Uterus (tissue), 2 donors: ENCODE measurements around the gene DPP6.

Experiments used
- POLR2A ChIP-seq, 2 donors: fragments of 450-650 bp; IDR thresholded peaks; one replicate each; pipeline ENCODE4 v1.6.1; 2016; ENCODE audit warnings: antibody characterized with exemption in 2 of 2, mild to moderate bottlenecking in 1 of 2, moderate library complexity in 1 of 2
- TF ChIP-seq, protein P1 (sequence below), 4 experiments: fragments of 200-600 bp in 2 of 4; fragments of 450-650 bp in 2 of 4; sonication (generic) in 2 of 4; IDR thresholded peaks; one replicate each; pipeline ENCODE4 v1.5.1; 2016 to 2019; ENCODE audit warnings: antibody characterized with exemption in 4 of 4, mild to moderate bottlenecking in 2 of 4, moderate library complexity in 1 of 4

DNA sequence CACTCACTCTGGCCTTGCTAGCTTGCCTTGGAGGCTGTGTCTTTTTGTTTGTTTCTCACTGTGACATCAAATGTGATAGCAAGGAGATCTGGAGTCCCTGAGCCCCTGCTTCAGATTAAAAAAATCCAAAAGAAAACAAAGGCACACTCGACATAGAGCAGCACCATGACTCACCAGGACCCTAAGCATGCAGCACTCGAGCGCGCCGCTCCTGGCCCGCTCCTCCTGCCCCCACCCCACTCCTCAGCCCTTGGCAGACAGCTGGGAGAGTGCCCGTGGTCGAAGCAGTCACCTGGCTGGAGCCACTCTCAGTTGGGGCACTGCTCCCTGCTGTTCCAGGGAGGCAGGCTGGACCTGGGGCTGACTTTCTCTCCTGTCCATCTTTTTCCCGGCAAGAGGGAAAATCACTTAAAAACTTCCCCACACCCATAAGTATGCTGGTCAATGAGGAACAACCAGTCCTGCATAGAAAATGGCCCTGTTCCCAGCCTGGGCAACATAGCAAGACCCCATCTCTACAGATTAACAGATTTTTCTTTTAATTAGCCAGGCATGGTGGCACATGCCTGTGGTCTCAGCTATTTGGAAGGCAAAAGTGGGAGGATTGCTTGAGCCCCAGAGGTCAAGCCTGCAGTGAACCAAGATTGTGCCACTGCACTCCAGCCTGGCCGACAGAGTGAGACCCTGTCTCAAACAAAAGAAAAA, 822.4 kb downstream of the DPP6 start:
- TF ChIP-seq, protein P1, sequence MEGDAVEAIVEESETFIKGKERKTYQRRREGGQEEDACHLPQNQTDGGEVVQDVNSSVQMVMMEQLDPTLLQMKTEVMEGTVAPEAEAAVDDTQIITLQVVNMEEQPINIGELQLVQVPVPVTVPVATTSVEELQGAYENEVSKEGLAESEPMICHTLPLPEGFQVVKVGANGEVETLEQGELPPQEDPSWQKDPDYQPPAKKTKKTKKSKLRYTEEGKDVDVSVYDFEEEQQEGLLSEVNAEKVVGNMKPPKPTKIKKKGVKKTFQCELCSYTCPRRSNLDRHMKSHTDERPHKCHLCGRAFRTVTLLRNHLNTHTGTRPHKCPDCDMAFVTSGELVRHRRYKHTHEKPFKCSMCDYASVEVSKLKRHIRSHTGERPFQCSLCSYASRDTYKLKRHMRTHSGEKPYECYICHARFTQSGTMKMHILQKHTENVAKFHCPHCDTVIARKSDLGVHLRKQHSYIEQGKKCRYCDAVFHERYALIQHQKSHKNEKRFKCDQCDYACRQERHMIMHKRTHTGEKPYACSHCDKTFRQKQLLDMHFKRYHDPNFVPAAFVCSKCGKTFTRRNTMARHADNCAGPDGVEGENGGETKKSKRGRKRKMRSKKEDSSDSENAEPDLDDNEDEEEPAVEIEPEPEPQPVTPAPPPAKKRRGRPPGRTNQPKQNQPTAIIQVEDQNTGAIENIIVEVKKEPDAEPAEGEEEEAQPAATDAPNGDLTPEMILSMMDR (IDR thresholded peaks at IDR 0.05) = no peak
- TF ChIP-seq POLR2A (IDR thresholded peaks at IDR 0.05) = no peak
